ENCODE data around the gene PIK3R3. TPM values are rescaled to one million over a fixed set of nuclear protein-coding genes. Genes with fewer than 3 reads are reported as not detected.

The PIK3R3 gene
- polyA plus RNA-seq, 2 of the 4 experiments (the other 2 are of a cell fraction) = 2.1 to 2.2 TPM

DNA sequence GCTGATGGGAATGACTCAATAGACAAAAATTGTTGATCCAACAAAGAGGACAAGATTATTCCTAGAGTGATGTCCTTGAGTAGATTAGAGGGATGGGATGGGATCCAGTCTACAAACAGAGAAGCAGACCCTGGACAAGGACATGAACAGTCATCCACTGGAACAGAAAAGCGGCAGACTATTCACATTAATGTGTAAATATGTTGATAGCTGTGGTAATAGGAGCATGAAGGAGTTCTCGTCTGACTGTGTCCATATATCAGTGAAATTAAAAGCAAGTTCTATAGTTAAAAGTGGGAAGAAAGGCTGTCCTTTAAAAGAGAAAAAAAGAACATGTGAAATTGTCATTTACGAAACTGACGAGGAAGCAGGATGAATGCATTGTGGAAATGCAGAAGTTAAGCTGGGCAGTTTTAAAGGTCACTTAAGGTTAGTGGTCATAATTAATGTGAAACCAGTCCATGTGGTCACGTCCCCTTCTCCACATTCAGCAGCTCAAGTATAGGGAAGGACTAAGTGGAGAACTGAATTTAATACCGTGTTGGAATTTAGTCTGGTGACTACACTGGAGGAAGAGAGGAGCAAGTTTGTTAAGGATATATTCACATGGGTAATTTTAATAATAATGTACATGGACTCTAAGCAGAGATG is 62.1 kb downstream of the PIK3R3 start:
- ChIA-PET POLR2A (no interaction called here), CTCF (interaction anchor here (1.1 kb wide), 1 partner anchor 153 kb away, joined by 3 read pairs; no protein-coding TSS in a partner anchor)
- no peak overlapping the region for H3K4me3 ChIP-seq
- FAIRE-seq (no peak), ATAC-seq (no peak), DNase-seq (ENCODE audit: low read depth in 1 of 2, low spot score in 1 of 2) (no peak)
- 85% methylated on average over 6 of the region's 6 CpGs for WGBS (ENCODE audit: missing lambda C conversion rate)
- no peaks in the 10 kb centered on the region for H3K4me1 ChIP-seq
- TF ChIP-seq, protein P1, sequence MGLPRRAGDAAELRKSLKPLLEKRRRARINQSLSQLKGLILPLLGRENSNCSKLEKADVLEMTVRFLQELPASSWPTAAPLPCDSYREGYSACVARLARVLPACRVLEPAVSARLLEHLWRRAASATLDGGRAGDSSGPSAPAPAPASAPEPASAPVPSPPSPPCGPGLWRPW (IDR thresholded peaks at IDR 0.05) = no peak
- TF ChIP-seq, protein P2, sequence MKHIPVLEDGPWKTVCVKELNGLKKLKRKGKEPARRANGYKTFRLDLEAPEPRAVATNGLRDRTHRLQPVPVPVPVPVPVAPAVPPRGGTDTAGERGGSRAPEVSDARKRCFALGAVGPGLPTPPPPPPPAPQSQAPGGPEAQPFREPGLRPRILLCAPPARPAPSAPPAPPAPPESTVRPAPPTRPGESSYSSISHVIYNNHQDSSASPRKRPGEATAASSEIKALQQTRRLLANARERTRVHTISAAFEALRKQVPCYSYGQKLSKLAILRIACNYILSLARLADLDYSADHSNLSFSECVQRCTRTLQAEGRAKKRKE (CRISPR knock-in tag; IDR thresholded peaks at IDR 0.05; ENCODE audit: low read depth) = no peak
- TF ChIP-seq FOSL2 (IDR thresholded peaks at IDR 0.05) (no peak), FOSL2 (CRISPR knock-in tag; IDR thresholded peaks at IDR 0.05) (no peak), RNF2 (IDR thresholded peaks at IDR 0.05; ENCODE audit: borderline replicate concordance, low read depth) (no peak), REST (IDR thresholded peaks at IDR 0.05) (no peak)
- TF ChIP-seq, protein P3, sequence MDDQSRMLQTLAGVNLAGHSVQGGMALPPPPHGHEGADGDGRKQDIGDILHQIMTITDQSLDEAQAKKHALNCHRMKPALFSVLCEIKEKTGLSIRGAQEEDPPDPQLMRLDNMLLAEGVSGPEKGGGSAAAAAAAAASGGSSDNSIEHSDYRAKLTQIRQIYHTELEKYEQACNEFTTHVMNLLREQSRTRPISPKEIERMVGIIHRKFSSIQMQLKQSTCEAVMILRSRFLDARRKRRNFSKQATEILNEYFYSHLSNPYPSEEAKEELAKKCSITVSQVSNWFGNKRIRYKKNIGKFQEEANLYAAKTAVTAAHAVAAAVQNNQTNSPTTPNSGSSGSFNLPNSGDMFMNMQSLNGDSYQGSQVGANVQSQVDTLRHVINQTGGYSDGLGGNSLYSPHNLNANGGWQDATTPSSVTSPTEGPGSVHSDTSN (IDR thresholded peaks at IDR 0.05) = no peak
- H3K9me3 ChIP-seq = no peaks in the 10 kb centered on the region
- no peak overlapping the region for H3K27ac ChIP-seq
- H3K4me2 ChIP-seq = no peak overlapping the region

- no peak overlapping the region for H3K4me2 ChIP-seq
- no peak overlapping the region for H3K4me3 ChIP-seq
- POLR2A ChIA-PET = no interaction called here
- FAIRE-seq (no peak), ATAC-seq (no peak), DNase-seq (ENCODE audit: low read depth in 1 of 2, low spot score in 1 of 2) (no peak)
- TF ChIP-seq NR3C1 (IDR thresholded peaks at IDR 0.05) (no peak), JUN (IDR thresholded peaks at IDR 0.05) (no peak), BHLHE40 (IDR thresholded peaks at IDR 0.05; ENCODE audit: low read depth, low read length) (no peak), FOSL2 (IDR thresholded peaks at IDR 0.05) (no peak), FOSL2 (CRISPR knock-in tag; IDR thresholded peaks at IDR 0.05) (no peak), ZFP36 (IDR thresholded peaks at IDR 0.05; ENCODE audit: borderline replicate concordance, partially characterized antibody) (no peak), CBX2 (IDR thresholded peaks at IDR 0.05; ENCODE audit: borderline replicate concordance, low read depth) (no peak), HOXB5 (CRISPR knock-in tag; IDR thresholded peaks at IDR 0.05) (no peak), CTCF (IDR thresholded peaks at IDR 0.05) (no peak), CEBPB (IDR thresholded peaks at IDR 0.05) (no peak), GATA3 (IDR thresholded peaks at IDR 0.05; ENCODE audit: borderline replicate concordance) (no peak), ELK1 (IDR thresholded peaks at IDR 0.05; ENCODE audit: low read depth, low read length) (no peak), EHMT2 (IDR thresholded peaks at IDR 0.05; ENCODE audit: low read depth) (no peak), EHF (CRISPR knock-in tag; IDR thresholded peaks at IDR 0.05) (no peak), HEYL (CRISPR knock-in tag; IDR thresholded peaks at IDR 0.05) (no peak), POLR2A (IDR thresholded peaks at IDR 0.05; ENCODE audit: low read length) (no peak), ZNF302 (CRISPR knock-in tag; IDR thresholded peaks at IDR 0.05) (no peak)
- TF ChIP-seq, protein P3 (IDR thresholded peaks at IDR 0.05) = no peak
- TF ChIP-seq, protein P4, sequence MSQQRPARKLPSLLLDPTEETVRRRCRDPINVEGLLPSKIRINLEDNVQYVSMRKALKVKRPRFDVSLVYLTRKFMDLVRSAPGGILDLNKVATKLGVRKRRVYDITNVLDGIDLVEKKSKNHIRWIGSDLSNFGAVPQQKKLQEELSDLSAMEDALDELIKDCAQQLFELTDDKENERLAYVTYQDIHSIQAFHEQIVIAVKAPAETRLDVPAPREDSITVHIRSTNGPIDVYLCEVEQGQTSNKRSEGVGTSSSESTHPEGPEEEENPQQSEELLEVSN (IDR thresholded peaks at IDR 0.05; ENCODE audit: borderline replicate concordance, low read depth) = no peak
- TF ChIP-seq, protein P1 (IDR thresholded peaks at IDR 0.05) = no peak
- H3K4me1 ChIP-seq = no peaks in the 10 kb centered on the region; the same call in 2 of the 3 replicates
- H3K27ac ChIP-seq = no peak overlapping the region
- no peaks in the 10 kb centered on the region for H3K9me3 ChIP-seq
- CTCF ChIA-PET = interaction anchor here (0.6 to 1.8 kb wide), 4 partner anchors 15 to 31 kb away, joined by 3 to 4 read pairs (median 4); no protein-coding TSS in a partner anchor
- WGBS (ENCODE audit: missing lambda C conversion rate) = 72% methylated on average over 3 of the region's 3 CpGs
These were observed 63.9 kb downstream of the PIK3R3 start for GRCh38 chr1:46068525-46068924.

Data from A549 (cell line).